ENCODE measurements around the gene ABCA7.

GRCh38 chr19:1049800-1050199 lies 9.9 kb downstream of the ABCA7 start:
- TF ChIP-seq EZH2 (IDR thresholded peaks at IDR 0.05; ENCODE audit: borderline replicate concordance), result no peak
- TF ChIP-seq, protein P1, sequence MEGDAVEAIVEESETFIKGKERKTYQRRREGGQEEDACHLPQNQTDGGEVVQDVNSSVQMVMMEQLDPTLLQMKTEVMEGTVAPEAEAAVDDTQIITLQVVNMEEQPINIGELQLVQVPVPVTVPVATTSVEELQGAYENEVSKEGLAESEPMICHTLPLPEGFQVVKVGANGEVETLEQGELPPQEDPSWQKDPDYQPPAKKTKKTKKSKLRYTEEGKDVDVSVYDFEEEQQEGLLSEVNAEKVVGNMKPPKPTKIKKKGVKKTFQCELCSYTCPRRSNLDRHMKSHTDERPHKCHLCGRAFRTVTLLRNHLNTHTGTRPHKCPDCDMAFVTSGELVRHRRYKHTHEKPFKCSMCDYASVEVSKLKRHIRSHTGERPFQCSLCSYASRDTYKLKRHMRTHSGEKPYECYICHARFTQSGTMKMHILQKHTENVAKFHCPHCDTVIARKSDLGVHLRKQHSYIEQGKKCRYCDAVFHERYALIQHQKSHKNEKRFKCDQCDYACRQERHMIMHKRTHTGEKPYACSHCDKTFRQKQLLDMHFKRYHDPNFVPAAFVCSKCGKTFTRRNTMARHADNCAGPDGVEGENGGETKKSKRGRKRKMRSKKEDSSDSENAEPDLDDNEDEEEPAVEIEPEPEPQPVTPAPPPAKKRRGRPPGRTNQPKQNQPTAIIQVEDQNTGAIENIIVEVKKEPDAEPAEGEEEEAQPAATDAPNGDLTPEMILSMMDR (IDR thresholded peaks at IDR 0.05; ENCODE audit: poor library complexity), result no peak

Measured in hepatocyte (in vitro differentiated cells).